ENCODE data around the gene SOAT2.
"Not testable (repeated sequence)": the region's sequence is repeated elsewhere in the genome, so short reads cannot be mapped to it uniquely, and the experiment has no call there.

The SOAT2 gene

GRCh38 chr12:53079226-53080117 lies 23.8 kb upstream of the SOAT2 start, which contains the start of gene SPRYD3:
SPRYD3 (minus strand) TSS chr12:53079390; CDS start chr12:53079333, 57 bp downstream.
- peak; percentile 91 to 92 for DNase-seq (ENCODE audit: low read depth in 2 of 2, low spot score in 1 of 2)

- no peak for DNase-seq (ENCODE audit: low read depth in 2 of 2, low spot score in 1 of 2)
Observed at GRCh38 chr12:53082637-53083175, 20.6 kb upstream of the SOAT2 start.

GRCh38 chr12:53086361-53086760 lies 16.9 kb upstream of the SOAT2 start:
- DNase-seq (ENCODE audit: low read depth in 2 of 2, low spot score in 1 of 2), result no peak

- no peak for DNase-seq (ENCODE audit: low read depth in 2 of 2, low spot score in 1 of 2)
Observed at GRCh38 chr12:53090105-53090504, 13.2 kb upstream of the SOAT2 start.

DNA sequence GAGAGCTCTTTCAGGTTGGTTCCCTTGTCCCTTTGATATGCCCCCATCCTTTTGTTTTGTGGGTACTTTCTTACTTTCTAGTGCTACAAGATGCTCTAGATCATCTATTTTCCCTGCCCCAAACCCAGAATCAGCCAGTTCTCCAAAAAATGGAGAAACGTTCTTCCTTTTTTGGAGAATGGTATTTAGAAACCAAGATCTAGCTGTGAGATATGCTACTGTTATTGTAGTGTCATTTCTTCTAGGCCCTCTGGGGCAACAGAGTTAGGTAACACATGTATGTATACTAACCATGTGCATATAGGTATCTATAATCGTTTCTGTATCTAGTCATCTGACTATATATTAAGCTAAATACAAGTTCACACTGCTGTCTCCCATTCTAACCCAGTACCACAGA lies 12.7 kb upstream of the SOAT2 start:
- DNase-seq (ENCODE audit: low read depth in 2 of 2, low spot score in 1 of 2), result no peak

GRCh38 chr12:53091756-53092155 lies 11.5 kb upstream of the SOAT2 start:
- DNase-seq (ENCODE audit: low read depth in 2 of 2, low spot score in 1 of 2), result no peak

- no peak for DNase-seq (ENCODE audit: low read depth in 2 of 2, low spot score in 1 of 2)
Observed at GRCh38 chr12:53093777-53094393, 9.4 kb upstream of the SOAT2 start.

- no peak for DNase-seq (ENCODE audit: low read depth in 2 of 2, low spot score in 1 of 2)
Observed at GRCh38 chr12:53094394-53094787, 8.9 kb upstream of the SOAT2 start.

DNA sequence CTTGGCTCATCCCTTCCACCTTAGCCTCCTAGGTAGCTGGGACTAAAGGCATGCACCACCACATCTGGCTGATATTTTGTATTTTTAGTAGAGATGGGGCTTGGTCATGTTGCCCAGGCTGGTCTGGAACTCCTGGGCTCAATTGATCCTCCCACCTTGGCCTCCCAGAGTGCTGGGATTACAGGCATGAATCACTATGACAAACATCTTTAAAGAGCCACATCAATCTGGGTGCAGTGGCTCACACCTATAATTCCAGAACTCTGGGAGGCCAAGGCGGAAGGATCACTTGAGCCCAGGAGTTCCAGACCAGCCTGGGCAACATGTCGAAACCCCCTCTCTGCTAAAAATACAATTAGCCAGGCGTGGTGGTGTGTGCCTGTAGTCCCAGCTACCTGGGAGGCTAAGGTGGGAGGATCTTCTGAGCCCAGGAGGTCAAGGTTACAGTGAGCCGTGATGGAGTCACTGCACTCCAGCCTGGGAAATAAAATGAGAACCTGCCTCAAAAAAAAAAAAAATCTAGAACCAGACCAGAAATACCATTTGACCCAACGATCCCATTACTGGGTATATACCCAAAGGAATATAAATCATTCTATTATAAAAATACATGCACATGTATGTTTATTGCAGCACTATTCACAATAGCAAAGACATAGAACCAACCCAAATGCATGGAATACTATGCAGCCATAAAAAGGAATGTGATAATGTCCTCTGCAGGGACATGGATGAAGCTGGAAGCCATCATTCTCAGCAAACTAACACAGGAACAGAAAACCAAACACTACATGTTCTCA lies 8.3 kb upstream of the SOAT2 start:
- not testable (repeated sequence) for DNase-seq (ENCODE audit: low read depth in 2 of 2, low spot score in 1 of 2)

- not testable (repeated sequence) for DNase-seq (ENCODE audit: low read depth in 2 of 2, low spot score in 1 of 2)
Observed at GRCh38 chr12:53095596-53095895, 7.7 kb upstream of the SOAT2 start.

DNA sequence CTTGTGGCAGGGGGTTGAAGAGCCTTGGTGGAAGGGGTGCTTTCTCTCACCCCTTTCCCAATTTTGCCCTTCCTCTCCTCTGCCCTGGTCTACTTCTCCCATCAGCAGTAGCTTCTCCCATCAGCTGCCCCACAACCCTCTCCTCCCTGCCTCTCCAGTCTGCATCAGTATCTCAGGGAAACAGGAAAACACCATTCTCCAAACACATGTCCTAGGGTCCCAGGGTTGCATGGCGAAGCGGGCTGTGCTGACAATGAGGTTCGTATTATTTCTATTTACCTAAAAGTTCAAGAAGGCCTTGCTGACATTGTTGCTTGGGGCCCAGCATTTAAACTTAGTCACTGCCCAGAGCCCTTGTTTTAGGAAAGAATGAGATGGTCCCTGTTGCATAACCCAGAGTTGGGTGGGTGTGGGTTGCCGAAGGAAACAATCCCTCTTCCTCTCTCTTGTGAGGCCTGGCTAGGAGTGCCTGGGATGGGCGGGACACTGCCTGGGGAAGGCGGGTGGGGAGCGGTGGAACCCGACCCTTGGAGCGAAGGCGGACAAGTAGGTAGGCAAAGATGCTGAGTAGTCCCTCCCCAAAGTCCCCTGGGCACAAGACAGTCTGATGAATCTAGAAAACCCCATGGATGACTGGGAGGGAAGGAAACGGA lies 7.1 kb upstream of the SOAT2 start:
- DNase-seq (ENCODE audit: low read depth in 2 of 2, low spot score in 1 of 2), result no peak

GRCh38 chr12:53096759-53097158 lies 6.5 kb upstream of the SOAT2 start:
- DNase-seq (ENCODE audit: low read depth in 2 of 2, low spot score in 1 of 2), result no peak

- DNase-seq (ENCODE audit: low read depth in 2 of 2, low spot score in 1 of 2), result no peak
Observed at GRCh38 chr12:53097207-53097563, 6.1 kb upstream of the SOAT2 start.

- no peak for DNase-seq (ENCODE audit: low read depth in 2 of 2, low spot score in 1 of 2)
Observed at GRCh38 chr12:53097564-53098353, 5.5 kb upstream of the SOAT2 start, which contains the start of gene IGFBP6. IGFBP6 (plus strand) TSS chr12:53097667; CDS start chr12:53097718, 51 bp downstream.

DNA sequence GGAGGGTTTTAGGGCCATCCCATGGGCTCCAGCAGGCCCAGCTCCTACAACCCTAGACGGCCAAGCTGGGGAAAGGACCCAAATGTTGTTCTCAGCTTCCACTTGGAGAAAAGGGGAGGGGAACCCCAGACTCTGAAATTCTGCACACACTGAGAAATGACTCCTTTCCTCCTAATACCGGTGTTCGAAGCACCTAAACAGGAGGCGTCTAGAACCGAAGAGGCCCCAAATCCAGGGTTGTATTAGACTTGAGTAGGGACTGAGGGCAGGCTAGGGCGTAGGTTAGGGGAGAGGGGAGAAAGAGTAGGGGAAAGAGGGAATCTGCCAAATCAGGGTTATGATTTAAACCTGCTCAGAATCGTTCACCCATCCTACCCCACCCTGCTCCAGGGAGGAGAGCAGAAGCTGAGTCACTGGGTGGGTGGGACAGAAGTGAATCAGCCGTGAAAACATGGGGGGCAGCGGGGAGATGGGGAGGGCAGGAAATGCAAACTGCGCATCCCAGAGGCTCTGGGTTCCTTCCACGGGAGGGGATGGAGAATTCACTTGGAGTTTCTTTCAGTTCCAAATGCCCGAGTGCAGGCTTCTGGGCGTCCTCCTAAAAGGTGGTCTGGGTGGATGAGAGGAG lies 4.8 kb upstream of the SOAT2 start:
- DNase-seq (ENCODE audit: low read depth in 2 of 2, low spot score in 1 of 2), result no peak

GRCh38 chr12:53099071-53099882 lies 4.0 kb upstream of the SOAT2 start:
- DNase-seq (ENCODE audit: low read depth in 2 of 2, low spot score in 1 of 2), result peak; percentile 70 to 89

GRCh38 chr12:53100466-53101151 lies 2.7 kb upstream of the SOAT2 start:
- DNase-seq (ENCODE audit: low read depth in 2 of 2, low spot score in 1 of 2), result no peak

- no peak for DNase-seq (ENCODE audit: low read depth in 2 of 2, low spot score in 1 of 2)
Observed at GRCh38 chr12:53101266-53101665, 2.0 kb upstream of the SOAT2 start.
